Activated naive CD4-positive, alpha-beta T cell treated with anti-CD3 and anti-CD28 coated beads for 36 hours (primary cell): ENCODE data around the gene ZNF385C. TPM values are rescaled to one million over a fixed set of nuclear protein-coding genes. Genes with fewer than 3 reads are reported as not detected.
A peak's percentile ranks its signal among the peaks of the same experiment; 100 is the strongest.

ENCODE experiments used
- CTCF ChIA-PET: fragments of 350-600 bp; sonication (Branson Sonifier 250); formaldehyde crosslinking; loops from one replicate; lab custom pipeline; 2021; ENCODE audit warnings: antibody characterized with exemption; lab: Charles Lee
- DNase-seq: peaks from one replicate; pipeline ENCODE4 v3.0.0-alpha.2; 2020
- H3K27ac Mint-ChIP-seq: one replicate; pipeline ENCODE4 v1.8.0; 2021; ENCODE audit warnings: mild to moderate bottlenecking, mixed read lengths
- H3K27me3 Mint-ChIP-seq: one replicate; pipeline ENCODE4 v1.8.0; 2021; ENCODE audit warnings: low read depth, mixed read lengths
- H3K36me3 Mint-ChIP-seq: one replicate; pipeline ENCODE4 v1.8.0; 2021; ENCODE audit warnings: low read depth, mixed read lengths
- H3K4me1 Mint-ChIP-seq: one replicate; pipeline ENCODE4 v1.8.0; 2021; ENCODE audit warnings: low read depth, mixed read lengths
- H3K4me3 Mint-ChIP-seq: one replicate; pipeline ENCODE4 v1.8.0; 2021; ENCODE audit warnings: mild to moderate bottlenecking, moderate library complexity, mixed read lengths
- H3K9me3 Mint-ChIP-seq: one replicate; pipeline ENCODE4 v1.8.0; 2021; ENCODE audit warnings: mixed read lengths
- intact Hi-C: fragments of 100-400 bp; cut with micrococcal nuclease; formaldehyde crosslinking; loops from one replicate; pipeline ENCODE4 v1.15.1; 2023
- total RNA-seq, 2 experiments: library from RNA; stranded (reverse); gene quantifications; one replicate each; pipeline ENCODE4 v1.2.3, GENCODE V29; 2021

Gene ZNF385C
- total RNA-seq, 2 experiments from 2014 or later = 0.36 to 0.77 TPM

- no peak for DNase-seq
These were observed 35.6 kb downstream of the ZNF385C start for GRCh38 chr17:42062681-42063080.

GRCh38 chr17:42061646-42062487 lies 36.4 kb downstream of the ZNF385C start:
- Mint-ChIP-seq H3K27me3 (no peaks in the 10 kb centered on the region), H3K4me3 (no peak overlapping the region), H3K36me3 (no peaks in the 10 kb centered on the region), H3K9me3 (no peaks in the 10 kb centered on the region), H3K4me1 (peaks cover 16% of the 10 kb centered on the region), H3K27ac (no peak overlapping the region)
- DNase-seq = no peak
- intact Hi-C loops = no loop called here
- CTCF ChIA-PET = interaction anchor here (1.5 kb wide), 1 partner anchor 36 kb away, joined by 3 read pairs; no protein-coding TSS in a partner anchor

More at GRCh38 chr17:42062681-42063080, 35.6 kb downstream of the ZNF385C start:
- Mint-ChIP-seq H3K4me1 (peaks cover 16% of the 10 kb centered on the region), H3K4me3 (no peak overlapping the region), H3K27me3 (no peaks in the 10 kb centered on the region), H3K36me3 (no peaks in the 10 kb centered on the region), H3K9me3 (no peaks in the 10 kb centered on the region), H3K27ac (no peak overlapping the region)
- intact Hi-C loops = loop anchor here (1.0 kb wide), 2 partner anchors 37 to 96 kb away; partner anchors contain the start of gene CNP
- CTCF ChIA-PET = interaction anchor here (3.8 kb wide), 1 partner anchor 38 kb away, joined by 23 read pairs; no protein-coding TSS in a partner anchor

GRCh38 chr17:42060231-42060630 lies 38.0 kb downstream of the ZNF385C start:
- intact Hi-C loops = no loop called here
- CTCF ChIA-PET = interaction anchor here (0.8 kb wide), 2 partner anchors 11 to 35 kb away, joined by 3 to 4 read pairs; no protein-coding TSS in a partner anchor
- H3K4me3 Mint-ChIP-seq = no peak overlapping the region
- no peaks in the 10 kb centered on the region for H3K9me3 Mint-ChIP-seq
- peaks cover 19% of the 10 kb centered on the region for H3K4me1 Mint-ChIP-seq
- no peaks in the 10 kb centered on the region for H3K36me3 Mint-ChIP-seq
- H3K27ac Mint-ChIP-seq = no peak overlapping the region
- no peaks in the 10 kb centered on the region for H3K27me3 Mint-ChIP-seq
- no peak for DNase-seq

- intact Hi-C loops = no loop called here
- Mint-ChIP-seq H3K4me1 (peaks cover 17% of the 10 kb centered on the region), H3K27me3 (peaks cover 2% of the 10 kb centered on the region), H3K9me3 (no peaks in the 10 kb centered on the region), H3K27ac (no peak overlapping the region), H3K4me3 (no peak overlapping the region), H3K36me3 (no peaks in the 10 kb centered on the region)
- DNase-seq = no peak
- CTCF ChIA-PET = interaction anchor here (0.6 to 0.8 kb wide), 3 partner anchors 10 to 44 kb away, joined by 3 to 4 read pairs (median 3); no protein-coding TSS in a partner anchor
These were observed 38.5 kb downstream of the ZNF385C start for GRCh38 chr17:42059815-42060214.

GRCh38 chr17:42058063-42058462 lies 40.2 kb downstream of the ZNF385C start:
- Mint-ChIP-seq H3K36me3 (no peaks in the 10 kb centered on the region), H3K9me3 (no peaks in the 10 kb centered on the region), H3K27me3 (peaks cover 8% of the 10 kb centered on the region), H3K27ac (no peak overlapping the region), H3K4me1 (peaks cover 3% of the 10 kb centered on the region), H3K4me3 (no peak overlapping the region)
- intact Hi-C loops = no loop called here
- CTCF ChIA-PET = interaction anchor here (1.3 to 1.6 kb wide), 2 partner anchors 33 to 54 kb away, joined by 4 read pairs; partner anchors contain the start of gene DHX58
- DNase-seq = no peak

GRCh38 chr17:42056635-42057034 lies 41.6 kb downstream of the ZNF385C start:
- Mint-ChIP-seq H3K4me3 (no peak overlapping the region), H3K27me3 (peaks cover 16% of the 10 kb centered on the region), H3K27ac (no peak overlapping the region), H3K36me3 (no peaks in the 10 kb centered on the region), H3K4me1 (peaks cover 3% of the 10 kb centered on the region), H3K9me3 (no peaks in the 10 kb centered on the region)
- intact Hi-C loops = no loop called here
- CTCF ChIA-PET = interaction anchor here (0.9 to 1.5 kb wide), 3 partner anchors 11 to 93 kb away, joined by 3 to 8 read pairs (median 5); no protein-coding TSS in a partner anchor
- peak; percentile 24 for DNase-seq

- H3K4me1 Mint-ChIP-seq = peaks cover 3% of the 10 kb centered on the region
- H3K9me3 Mint-ChIP-seq = no peaks in the 10 kb centered on the region
These were observed 42.8 kb downstream of the ZNF385C start for GRCh38 chr17:42055496-42055895.

GRCh38 chr17:42055027-42055426 lies 43.2 kb downstream of the ZNF385C start:
- intact Hi-C loops = no loop called here
- no peak overlapping the region for H3K4me3 Mint-ChIP-seq
- no peak for DNase-seq
- no peaks in the 10 kb centered on the region for H3K9me3 Mint-ChIP-seq
- CTCF ChIA-PET = interaction anchor here (0.7 to 1.4 kb wide), 3 partner anchors 13 to 92 kb away, joined by 3 to 8 read pairs (median 4); no protein-coding TSS in a partner anchor
- peaks cover 3% of the 10 kb centered on the region for H3K4me1 Mint-ChIP-seq
- no peaks in the 10 kb centered on the region for H3K36me3 Mint-ChIP-seq
- H3K27me3 Mint-ChIP-seq = peaks cover 22% of the 10 kb centered on the region
- H3K27ac Mint-ChIP-seq = no peak overlapping the region

More at GRCh38 chr17:42055496-42055895, 42.8 kb downstream of the ZNF385C start:
- CTCF ChIA-PET = interaction anchor here (0.6 to 1.4 kb wide), 3 partner anchors 13 to 276 kb away, joined by 3 to 8 read pairs (median 4); no protein-coding TSS in a partner anchor
- Mint-ChIP-seq H3K27ac (no peak overlapping the region), H3K27me3 (peaks cover 22% of the 10 kb centered on the region), H3K4me3 (no peak overlapping the region), H3K36me3 (no peaks in the 10 kb centered on the region)
- DNase-seq = peak; percentile 43
- intact Hi-C loops = no loop called here

- Mint-ChIP-seq H3K36me3 (no peaks in the 10 kb centered on the region), H3K27me3 (peaks cover 26% of the 10 kb centered on the region), H3K9me3 (no peaks in the 10 kb centered on the region), H3K4me3 (no peak overlapping the region), H3K27ac (no peak overlapping the region), H3K4me1 (peaks cover 3% of the 10 kb centered on the region)
- no peak for DNase-seq
- intact Hi-C loops = no loop called here
- CTCF ChIA-PET = interaction anchor here (0.9 kb wide), 1 partner anchor 13 kb away, joined by 4 read pairs; no protein-coding TSS in a partner anchor
These were observed 44.4 kb downstream of the ZNF385C start for GRCh38 chr17:42053731-42054500.

GRCh38 chr17:42052346-42052877 lies 45.9 kb downstream of the ZNF385C start:
- H3K4me3 Mint-ChIP-seq = no peak overlapping the region
- no peak for DNase-seq
- intact Hi-C loops = no loop called here
- CTCF ChIA-PET = interaction anchor here (0.6 to 1.0 kb wide), 2 partner anchors 15 to 261 kb away, joined by 3 to 5 read pairs; no protein-coding TSS in a partner anchor
- H3K27ac Mint-ChIP-seq = no peak overlapping the region
- peaks cover 3% of the 10 kb centered on the region for H3K4me1 Mint-ChIP-seq
- no peaks in the 10 kb centered on the region for H3K36me3 Mint-ChIP-seq
- no peaks in the 10 kb centered on the region for H3K9me3 Mint-ChIP-seq
- peaks cover 26% of the 10 kb centered on the region for H3K27me3 Mint-ChIP-seq

- Mint-ChIP-seq H3K36me3 (no peaks in the 10 kb centered on the region), H3K27me3 (peaks cover 26% of the 10 kb centered on the region), H3K4me1 (peaks cover 3% of the 10 kb centered on the region), H3K4me3 (no peak overlapping the region), H3K27ac (no peak overlapping the region), H3K9me3 (no peaks in the 10 kb centered on the region)
- intact Hi-C loops = no loop called here
- DNase-seq = no peak
- CTCF ChIA-PET = interaction anchor here (0.6 to 1.2 kb wide), 6 partner anchors 11 to 59 kb away, joined by 3 to 4 read pairs (median 3); partner anchors contain the start of gene NKIRAS2
These were observed 46.6 kb downstream of the ZNF385C start for GRCh38 chr17:42051645-42052044.
